SK-N-SH (cell line): ENCODE results near the gene SMPDL3A. TPM values are rescaled to one million over a fixed set of nuclear protein-coding genes. Genes with fewer than 3 reads are reported as not detected.

Experiments used
- CTCF ChIA-PET: fragments of 300-600, 350-600 bp; formaldehyde crosslinking; extraction: SDS; loops from one replicate; lab custom pipeline; 2021; lab: Yijun Ruan, JAX
- POLR2A ChIA-PET: fragments of 350-600 bp; sonication (Branson Sonifier 250); formaldehyde crosslinking; extraction: SDS; loops from one replicate; lab custom pipeline; 2020; ENCODE audit warnings: antibody characterized with exemption, inconsistent platforms; lab: Yijun Ruan, JAX
- DNase-seq: peaks from one replicate; pipeline ENCODE4 v3.0.0; 2012
- H2AFZ ChIP-seq: fragments of 200-600 bp; sonication (generic); 2 replicates; pipeline ENCODE4 v1.8.1; 2016; ENCODE audit warnings: antibody characterized with exemption, mild to moderate bottlenecking, low read depth
- H3F3A ChIP-seq: fragments of 200-600 bp; sonication (generic); replicated peaks from 2 replicates; pipeline ENCODE3; 2016; ENCODE audit warnings: antibody characterized with exemption, mild to moderate bottlenecking; ENCODE audit not compliant: insufficient read depth
- H3K27ac ChIP-seq, 2 experiments: fragments of 200-500 bp in 1 of 2; fragments of 200-600 bp in 1 of 2; sonication (Bioruptor generic) in 1 of 2; sonication (generic), shearing (Covaris generic) in 1 of 2; 2 replicates each; pipeline versions ENCODE4 v1.5.1 to v1.6.1; 2014 to 2016; ENCODE audit warnings: low read depth in 2 of 2, inconsistent platforms in 1 of 2, low read length in 1 of 2, mild to moderate bottlenecking in 1 of 2, mixed read lengths in 1 of 2
- H3K27me3 ChIP-seq: fragments of 200-600 bp; sonication (generic), shearing (Covaris generic); 2 replicates; pipeline ENCODE4 v1.6.1; 2016; ENCODE audit warnings: mixed run types; ENCODE audit not compliant: insufficient read depth
- H3K36me3 ChIP-seq, 2 experiments: fragments of 200-500 bp in 1 of 2; fragments of 200-600 bp in 1 of 2; sonication (Bioruptor generic) in 1 of 2; sonication (generic) in 1 of 2; replicated peaks in 1 of 2; 2 replicates each; pipeline versions ENCODE3 to v1.5.1; 2014 to 2016; ENCODE audit warnings: low read length in 1 of 2, mild to moderate bottlenecking in 1 of 2; ENCODE audit not compliant: insufficient read depth in 2 of 2, control insufficient read depth in 1 of 2
- H3K4me1 ChIP-seq, 2 experiments: fragments of 200-500 bp in 1 of 2; fragments of 200-600 bp in 1 of 2; sonication (Bioruptor generic) in 1 of 2; sonication (generic), shearing (Covaris generic) in 1 of 2; 2 replicates each; pipeline versions ENCODE4 v1.5.1 to v1.6.1; 2014 to 2016; ENCODE audit warnings: low read depth in 1 of 2, low read length in 1 of 2, mixed run types in 1 of 2; ENCODE audit not compliant: insufficient read depth in 2 of 2, control insufficient read depth in 1 of 2
- H3K4me2 ChIP-seq: fragments of 200-600 bp; sonication (generic), shearing (Covaris generic); 2 replicates; pipeline ENCODE4 v1.6.1; 2017; ENCODE audit warnings: mixed run types
- H3K4me3 ChIP-seq, 2 experiments: fragments of 200-500 bp in 1 of 2; fragments of 200-600 bp in 1 of 2; sonication (Bioruptor generic) in 1 of 2; sonication (generic), shearing (Covaris generic) in 1 of 2; 2 replicates each; pipeline versions ENCODE4 v1.5.1 to v1.8.1; 2014 to 2016; ENCODE audit warnings: low read depth in 2 of 2, inconsistent platforms in 1 of 2, low read length in 1 of 2, mild to moderate bottlenecking in 1 of 2, mixed read lengths in 1 of 2, moderate library complexity in 1 of 2
- H3K79me2 ChIP-seq: fragments of 200-600 bp; sonication (generic); 2 replicates; pipeline ENCODE4 v1.8.1; 2017; ENCODE audit warnings: mild to moderate bottlenecking; ENCODE audit not compliant: insufficient read depth
- H3K9ac ChIP-seq: fragments of 200-600 bp; sonication (generic); 2 replicates; pipeline ENCODE4 v1.6.1; 2017; ENCODE audit warnings: mixed run types
- H3K9me2 ChIP-seq: fragments of 200-600 bp; sonication (generic); 2 replicates; pipeline ENCODE4 v1.6.1; 2017; ENCODE audit warnings: mixed run types
- H3K9me3 ChIP-seq: fragments of 200-600 bp; sonication (generic); 2 replicates; pipeline ENCODE4 v1.6.1; 2017; ENCODE audit warnings: mixed run types, mild to moderate bottlenecking, moderate library complexity
- H4K20me1 ChIP-seq: fragments of 200-600 bp; sonication (generic); 2 replicates; pipeline ENCODE4 v1.6.1; 2017; ENCODE audit warnings: mild to moderate bottlenecking, mixed run types; ENCODE audit not compliant: insufficient read depth
- CHD2 ChIP-seq: fragments of 150-350 bp; IDR thresholded peaks from 2 replicates; pipeline ENCODE4 v1.6.1; 2018; ENCODE audit warnings: low read length; ENCODE audit not compliant: partially characterized antibody
- FOXM1 ChIP-seq: IDR thresholded peaks from 2 replicates; pipeline ENCODE4 v1.4.0; 2012; ENCODE audit warnings: low read depth, mild to moderate bottlenecking
- MEF2A ChIP-seq: IDR thresholded peaks from 2 replicates; pipeline ENCODE4 v1.4.0; 2012; ENCODE audit warnings: low read depth, borderline replicate concordance
- MXI1 ChIP-seq: IDR thresholded peaks from 2 replicates; pipeline ENCODE4 v1.6.1; 2012; ENCODE audit warnings: mild to moderate bottlenecking, low read depth, low read length, improper control_type of control experiment
- RCOR1 ChIP-seq: fragments of 150-350 bp; IDR thresholded peaks from 2 replicates; pipeline ENCODE4 v1.6.1; 2017; ENCODE audit warnings: antibody characterized with exemption, low read length
- RXRA ChIP-seq: IDR thresholded peaks from 2 replicates; pipeline ENCODE4 v1.4.0; 2012; ENCODE audit warnings: low read depth, mild to moderate bottlenecking, borderline replicate concordance
- SIN3A ChIP-seq: IDR thresholded peaks from 2 replicates; pipeline ENCODE4 v1.6.1; 2012; ENCODE audit warnings: low read depth, mild to moderate bottlenecking, low read length, moderate library complexity, borderline replicate concordance
- SMC3 ChIP-seq: IDR thresholded peaks from 2 replicates; pipeline ENCODE4 v1.6.1; 2012; ENCODE audit warnings: low read depth, low read length, improper control_type of control experiment
- TAF1 ChIP-seq: IDR thresholded peaks from 2 replicates; pipeline ENCODE4 v1.6.1; 2012; ENCODE audit warnings: low read depth, mild to moderate bottlenecking, low read length, moderate library complexity, borderline replicate concordance
- TCF12 ChIP-seq: IDR thresholded peaks from 2 replicates; pipeline ENCODE4 v1.4.0; 2012
- YY1 ChIP-seq: IDR thresholded peaks from 2 replicates; pipeline ENCODE4 v1.4.0; 2012; ENCODE audit warnings: low read depth, mild to moderate bottlenecking
- WGBS: methylation state at CpG from one replicate; pipeline ENCODE4 v1.1.6; 2017; ENCODE audit warnings: low lambda C conversion rate; 5-methylcytosine and 5-hydroxymethylcytosine counted together
- polyA plus RNA-seq, 3 experiments: library from polyadenylated mRNA; depleted of rRNA; stranded (reverse); fragments of >200 nt; gene quantifications; 2 replicates each; pipeline ENCODE4 v1.2.3, GENCODE V29; 2012
- TF ChIP-seq, protein P1 (sequence below): fragments of 150-350 bp; IDR thresholded peaks from 2 replicates; pipeline ENCODE4 v1.6.1; 2017; ENCODE audit warnings: antibody characterized with exemption, low read length, low read depth, borderline replicate concordance
- TF ChIP-seq, protein P2 (sequence below): IDR thresholded peaks from 2 replicates; pipeline ENCODE4 v1.4.0; 2012; ENCODE audit warnings: low read depth, borderline replicate concordance
- TF ChIP-seq, protein P3 (sequence below): IDR thresholded peaks from 2 replicates; pipeline ENCODE4 v1.6.1; 2012; ENCODE audit warnings: mild to moderate bottlenecking, low read depth, low read length, moderate library complexity
- TF ChIP-seq, protein P4 (sequence below): fragments of 150-350 bp; IDR thresholded peaks from 2 replicates; pipeline ENCODE4 v1.6.1; 2016; ENCODE audit warnings: mild to moderate bottlenecking, low read depth, low read length
- TF ChIP-seq, protein P5 (sequence below): IDR thresholded peaks from 2 replicates; pipeline ENCODE4 v1.4.0; 2012; ENCODE audit warnings: low read depth, borderline replicate concordance

Gene SMPDL3A
- polyA plus RNA-seq, 1 of the 3 experiments (the other 2 are of a cell fraction): 2.0 TPM

DNA sequence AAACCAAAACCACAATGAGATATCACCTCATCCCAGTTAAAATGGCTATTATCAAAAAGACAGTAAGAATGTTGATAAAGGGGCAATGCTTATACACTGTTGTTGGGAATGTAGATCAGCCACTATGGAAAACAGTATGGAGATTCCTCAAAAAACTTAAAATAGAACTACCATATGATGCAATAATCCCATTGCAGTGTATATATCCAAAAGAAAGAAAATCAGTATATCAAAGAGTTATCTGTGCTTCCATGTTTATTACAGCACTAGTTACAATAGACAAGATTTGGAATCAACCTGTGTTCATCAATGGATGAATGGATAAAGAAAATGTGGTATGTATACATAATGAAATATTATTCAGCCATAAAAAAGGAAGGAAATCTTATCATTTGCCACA is 13.1 kb upstream of the SMPDL3A start:
- H2AFZ ChIP-seq: no peak overlapping the region
- H3K4me3 ChIP-seq: no peak overlapping the region
- no peaks in the 10 kb centered on the region for H3K4me1 ChIP-seq
- H3K4me2 ChIP-seq: no peak overlapping the region
- no peak for DNase-seq
- CTCF ChIA-PET: no interaction called here
- no peaks in the 10 kb centered on the region for H3K79me2 ChIP-seq
- no peak overlapping the region for H3K27ac ChIP-seq
- no peaks in the 10 kb centered on the region for H4K20me1 ChIP-seq
- H3K9me3 ChIP-seq: no peaks in the 10 kb centered on the region
- no peaks in the 10 kb centered on the region for H3F3A ChIP-seq
- H3K36me3 ChIP-seq: no peaks in the 10 kb centered on the region
- POLR2A ChIA-PET: no interaction called here
- no peaks in the 10 kb centered on the region for H3K9me2 ChIP-seq
- peaks cover 21% of the 10 kb centered on the region for H3K27me3 ChIP-seq
- TF ChIP-seq SIN3A (no peak), TAF1 (no peak), TCF12 (no peak), MEF2A (no peak)
- TF ChIP-seq, protein P1, sequence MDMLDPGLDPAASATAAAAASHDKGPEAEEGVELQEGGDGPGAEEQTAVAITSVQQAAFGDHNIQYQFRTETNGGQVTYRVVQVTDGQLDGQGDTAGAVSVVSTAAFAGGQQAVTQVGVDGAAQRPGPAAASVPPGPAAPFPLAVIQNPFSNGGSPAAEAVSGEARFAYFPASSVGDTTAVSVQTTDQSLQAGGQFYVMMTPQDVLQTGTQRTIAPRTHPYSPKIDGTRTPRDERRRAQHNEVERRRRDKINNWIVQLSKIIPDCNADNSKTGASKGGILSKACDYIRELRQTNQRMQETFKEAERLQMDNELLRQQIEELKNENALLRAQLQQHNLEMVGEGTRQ: no peak
- H3K9ac ChIP-seq: no peak overlapping the region

DNA sequence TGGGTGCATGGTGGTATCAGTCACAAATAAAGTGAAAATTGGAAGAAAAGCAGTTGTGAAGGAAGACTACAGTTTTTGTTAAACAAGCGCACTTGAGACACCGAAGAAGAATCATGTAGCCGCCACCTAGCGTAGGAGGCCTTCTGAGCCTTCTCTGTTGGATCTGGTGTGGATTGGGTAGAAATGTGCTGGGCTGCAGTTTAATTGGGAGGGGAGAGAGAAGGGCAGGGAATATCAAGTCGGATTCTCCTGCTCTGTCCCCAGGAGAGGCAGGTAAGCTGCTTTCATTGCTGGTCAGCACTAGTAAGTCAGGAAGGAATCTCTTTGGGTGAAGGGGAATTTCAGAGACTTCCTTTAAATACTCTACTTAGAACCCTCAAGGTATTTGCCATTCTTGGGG is 10.8 kb upstream of the SMPDL3A start:
- Histone ChIP-seq H3K9me2 (no peaks in the 10 kb centered on the region), H3K9me3 (no peaks in the 10 kb centered on the region), H3K27me3 (peaks cover 23% of the 10 kb centered on the region), H4K20me1 (no peaks in the 10 kb centered on the region), H3K27ac (no peak overlapping the region), H3K9ac (no peak overlapping the region), H3K4me1 (no peaks in the 10 kb centered on the region), H3K4me2 (no peak overlapping the region), H2AFZ (no peak overlapping the region), H3K4me3 (no peak overlapping the region), H3K36me3 (no peaks in the 10 kb centered on the region), H3F3A (no peaks in the 10 kb centered on the region), H3K79me2 (no peaks in the 10 kb centered on the region)
- DNase-seq: no peak
- no peak for TF ChIP-seq YY1
- no peak for TF ChIP-seq RCOR1
- no peak for TF ChIP-seq FOXM1
- TF ChIP-seq CHD2: no peak
- TF ChIP-seq RXRA: no peak
- TF ChIP-seq, protein P1: no peak
- TF ChIP-seq, protein P2, sequence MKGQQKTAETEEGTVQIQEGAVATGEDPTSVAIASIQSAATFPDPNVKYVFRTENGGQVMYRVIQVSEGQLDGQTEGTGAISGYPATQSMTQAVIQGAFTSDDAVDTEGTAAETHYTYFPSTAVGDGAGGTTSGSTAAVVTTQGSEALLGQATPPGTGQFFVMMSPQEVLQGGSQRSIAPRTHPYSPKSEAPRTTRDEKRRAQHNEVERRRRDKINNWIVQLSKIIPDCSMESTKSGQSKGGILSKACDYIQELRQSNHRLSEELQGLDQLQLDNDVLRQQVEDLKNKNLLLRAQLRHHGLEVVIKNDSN: no peak
- no peak for TF ChIP-seq TCF12
- TF ChIP-seq, protein P3, sequence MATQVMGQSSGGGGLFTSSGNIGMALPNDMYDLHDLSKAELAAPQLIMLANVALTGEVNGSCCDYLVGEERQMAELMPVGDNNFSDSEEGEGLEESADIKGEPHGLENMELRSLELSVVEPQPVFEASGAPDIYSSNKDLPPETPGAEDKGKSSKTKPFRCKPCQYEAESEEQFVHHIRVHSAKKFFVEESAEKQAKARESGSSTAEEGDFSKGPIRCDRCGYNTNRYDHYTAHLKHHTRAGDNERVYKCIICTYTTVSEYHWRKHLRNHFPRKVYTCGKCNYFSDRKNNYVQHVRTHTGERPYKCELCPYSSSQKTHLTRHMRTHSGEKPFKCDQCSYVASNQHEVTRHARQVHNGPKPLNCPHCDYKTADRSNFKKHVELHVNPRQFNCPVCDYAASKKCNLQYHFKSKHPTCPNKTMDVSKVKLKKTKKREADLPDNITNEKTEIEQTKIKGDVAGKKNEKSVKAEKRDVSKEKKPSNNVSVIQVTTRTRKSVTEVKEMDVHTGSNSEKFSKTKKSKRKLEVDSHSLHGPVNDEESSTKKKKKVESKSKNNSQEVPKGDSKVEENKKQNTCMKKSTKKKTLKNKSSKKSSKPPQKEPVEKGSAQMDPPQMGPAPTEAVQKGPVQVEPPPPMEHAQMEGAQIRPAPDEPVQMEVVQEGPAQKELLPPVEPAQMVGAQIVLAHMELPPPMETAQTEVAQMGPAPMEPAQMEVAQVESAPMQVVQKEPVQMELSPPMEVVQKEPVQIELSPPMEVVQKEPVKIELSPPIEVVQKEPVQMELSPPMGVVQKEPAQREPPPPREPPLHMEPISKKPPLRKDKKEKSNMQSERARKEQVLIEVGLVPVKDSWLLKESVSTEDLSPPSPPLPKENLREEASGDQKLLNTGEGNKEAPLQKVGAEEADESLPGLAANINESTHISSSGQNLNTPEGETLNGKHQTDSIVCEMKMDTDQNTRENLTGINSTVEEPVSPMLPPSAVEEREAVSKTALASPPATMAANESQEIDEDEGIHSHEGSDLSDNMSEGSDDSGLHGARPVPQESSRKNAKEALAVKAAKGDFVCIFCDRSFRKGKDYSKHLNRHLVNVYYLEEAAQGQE: no peak
- TF ChIP-seq, protein P4, sequence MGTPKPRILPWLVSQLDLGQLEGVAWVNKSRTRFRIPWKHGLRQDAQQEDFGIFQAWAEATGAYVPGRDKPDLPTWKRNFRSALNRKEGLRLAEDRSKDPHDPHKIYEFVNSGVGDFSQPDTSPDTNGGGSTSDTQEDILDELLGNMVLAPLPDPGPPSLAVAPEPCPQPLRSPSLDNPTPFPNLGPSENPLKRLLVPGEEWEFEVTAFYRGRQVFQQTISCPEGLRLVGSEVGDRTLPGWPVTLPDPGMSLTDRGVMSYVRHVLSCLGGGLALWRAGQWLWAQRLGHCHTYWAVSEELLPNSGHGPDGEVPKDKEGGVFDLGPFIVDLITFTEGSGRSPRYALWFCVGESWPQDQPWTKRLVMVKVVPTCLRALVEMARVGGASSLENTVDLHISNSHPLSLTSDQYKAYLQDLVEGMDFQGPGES: no peak
- TF ChIP-seq, protein P5, sequence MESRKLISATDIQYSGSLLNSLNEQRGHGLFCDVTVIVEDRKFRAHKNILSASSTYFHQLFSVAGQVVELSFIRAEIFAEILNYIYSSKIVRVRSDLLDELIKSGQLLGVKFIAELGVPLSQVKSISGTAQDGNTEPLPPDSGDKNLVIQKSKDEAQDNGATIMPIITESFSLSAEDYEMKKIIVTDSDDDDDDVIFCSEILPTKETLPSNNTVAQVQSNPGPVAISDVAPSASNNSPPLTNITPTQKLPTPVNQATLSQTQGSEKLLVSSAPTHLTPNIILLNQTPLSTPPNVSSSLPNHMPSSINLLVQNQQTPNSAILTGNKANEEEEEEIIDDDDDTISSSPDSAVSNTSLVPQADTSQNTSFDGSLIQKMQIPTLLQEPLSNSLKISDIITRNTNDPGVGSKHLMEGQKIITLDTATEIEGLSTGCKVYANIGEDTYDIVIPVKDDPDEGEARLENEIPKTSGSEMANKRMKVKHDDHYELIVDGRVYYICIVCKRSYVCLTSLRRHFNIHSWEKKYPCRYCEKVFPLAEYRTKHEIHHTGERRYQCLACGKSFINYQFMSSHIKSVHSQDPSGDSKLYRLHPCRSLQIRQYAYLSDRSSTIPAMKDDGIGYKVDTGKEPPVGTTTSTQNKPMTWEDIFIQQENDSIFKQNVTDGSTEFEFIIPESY: no peak
- no peak for TF ChIP-seq MXI1
- TF ChIP-seq SMC3: no peak
- WGBS: 81% methylated on average over 5 of the region's 5 CpGs
- ChIA-PET POLR2A (no interaction called here), CTCF (no interaction called here)
